Ishikawa (cell line): ENCODE results near the gene TXNDC11.

Experiments
- CEBPB ChIP-seq: IDR thresholded peaks from 2 replicates; pipeline ENCODE4 v1.6.1; 2012
- CREB1 ChIP-seq: IDR thresholded peaks from 2 replicates; pipeline ENCODE4 v1.6.1; 2012; ENCODE audit warnings: low read depth
- EGR1 ChIP-seq: IDR thresholded peaks from 2 replicates; pipeline ENCODE4 v1.6.1; 2012
- EP300 ChIP-seq: IDR thresholded peaks from 2 replicates; pipeline ENCODE4 v1.6.1; 2012; ENCODE audit warnings: borderline replicate concordance
- FOXM1 ChIP-seq: IDR thresholded peaks from 2 replicates; pipeline ENCODE4 v1.6.1; 2012; ENCODE audit warnings: low read depth, borderline replicate concordance
- MAX ChIP-seq: IDR thresholded peaks from 2 replicates; pipeline ENCODE4 v1.6.1; 2012
- NFIC ChIP-seq: IDR thresholded peaks from 2 replicates; pipeline ENCODE4 v1.6.1; 2012
- RAD21 ChIP-seq: IDR thresholded peaks from 2 replicates; pipeline ENCODE4 v1.6.1; 2012; ENCODE audit warnings: low read depth
- TAF1 ChIP-seq: IDR thresholded peaks from 2 replicates; pipeline ENCODE4 v1.6.1; 2012; ENCODE audit warnings: low read depth, mild to moderate bottlenecking
- TCF12 ChIP-seq: IDR thresholded peaks from 2 replicates; pipeline ENCODE4 v1.6.1; 2012; ENCODE audit warnings: low read depth
- TEAD4 ChIP-seq: IDR thresholded peaks from 2 replicates; pipeline ENCODE4 v1.6.1; 2012
- USF1 ChIP-seq: IDR thresholded peaks from 2 replicates; pipeline ENCODE4 v1.6.1; 2012
- YY1 ChIP-seq: IDR thresholded peaks from 2 replicates; pipeline ENCODE4 v1.6.1; 2012; ENCODE audit warnings: low read depth
- ZBTB7A ChIP-seq: IDR thresholded peaks from 2 replicates; pipeline ENCODE4 v1.6.1; 2012; ENCODE audit warnings: low read depth
- TF ChIP-seq, protein P1 (sequence below): IDR thresholded peaks from 2 replicates; pipeline ENCODE4 v1.6.1; 2012; ENCODE audit warnings: low read depth, mild to moderate bottlenecking

Gene TXNDC11

GRCh38 chr16:11696266-11697012, 46.2 kb downstream of the TXNDC11 start:
- TF ChIP-seq YY1 (no peak), NFIC (no peak), TCF12 (no peak), MAX (no peak)
- TF ChIP-seq, protein P1, sequence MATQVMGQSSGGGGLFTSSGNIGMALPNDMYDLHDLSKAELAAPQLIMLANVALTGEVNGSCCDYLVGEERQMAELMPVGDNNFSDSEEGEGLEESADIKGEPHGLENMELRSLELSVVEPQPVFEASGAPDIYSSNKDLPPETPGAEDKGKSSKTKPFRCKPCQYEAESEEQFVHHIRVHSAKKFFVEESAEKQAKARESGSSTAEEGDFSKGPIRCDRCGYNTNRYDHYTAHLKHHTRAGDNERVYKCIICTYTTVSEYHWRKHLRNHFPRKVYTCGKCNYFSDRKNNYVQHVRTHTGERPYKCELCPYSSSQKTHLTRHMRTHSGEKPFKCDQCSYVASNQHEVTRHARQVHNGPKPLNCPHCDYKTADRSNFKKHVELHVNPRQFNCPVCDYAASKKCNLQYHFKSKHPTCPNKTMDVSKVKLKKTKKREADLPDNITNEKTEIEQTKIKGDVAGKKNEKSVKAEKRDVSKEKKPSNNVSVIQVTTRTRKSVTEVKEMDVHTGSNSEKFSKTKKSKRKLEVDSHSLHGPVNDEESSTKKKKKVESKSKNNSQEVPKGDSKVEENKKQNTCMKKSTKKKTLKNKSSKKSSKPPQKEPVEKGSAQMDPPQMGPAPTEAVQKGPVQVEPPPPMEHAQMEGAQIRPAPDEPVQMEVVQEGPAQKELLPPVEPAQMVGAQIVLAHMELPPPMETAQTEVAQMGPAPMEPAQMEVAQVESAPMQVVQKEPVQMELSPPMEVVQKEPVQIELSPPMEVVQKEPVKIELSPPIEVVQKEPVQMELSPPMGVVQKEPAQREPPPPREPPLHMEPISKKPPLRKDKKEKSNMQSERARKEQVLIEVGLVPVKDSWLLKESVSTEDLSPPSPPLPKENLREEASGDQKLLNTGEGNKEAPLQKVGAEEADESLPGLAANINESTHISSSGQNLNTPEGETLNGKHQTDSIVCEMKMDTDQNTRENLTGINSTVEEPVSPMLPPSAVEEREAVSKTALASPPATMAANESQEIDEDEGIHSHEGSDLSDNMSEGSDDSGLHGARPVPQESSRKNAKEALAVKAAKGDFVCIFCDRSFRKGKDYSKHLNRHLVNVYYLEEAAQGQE: no peak

DNA sequence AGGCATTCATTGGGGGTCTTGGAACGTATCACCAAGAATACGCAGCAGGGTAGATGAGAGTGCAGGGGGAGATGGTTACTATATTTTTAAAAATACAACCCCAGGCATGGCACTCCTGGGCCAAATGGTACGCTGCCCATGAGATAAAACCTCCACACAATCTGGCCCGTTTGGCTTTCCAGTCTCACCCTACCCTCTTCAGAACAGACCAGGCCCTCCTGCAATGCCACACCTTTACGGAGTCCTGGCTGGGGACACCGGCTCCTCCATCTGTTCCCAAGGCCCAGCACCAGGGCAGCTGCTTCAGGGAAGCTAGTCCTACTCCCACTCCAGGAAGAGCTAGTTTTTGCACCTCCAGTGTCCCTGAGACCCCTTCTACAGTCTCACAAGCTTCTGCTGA, 50.0 kb downstream of the TXNDC11 start:
- TF ChIP-seq TAF1 (no peak), TEAD4 (no peak), CEBPB (no peak), FOXM1 (no peak), USF1 (no peak), EP300 (no peak)
- TF ChIP-seq, protein P1: no peak

- TF ChIP-seq NFIC: no peak
- TF ChIP-seq USF1: no peak
- TF ChIP-seq CEBPB: no peak
- TF ChIP-seq RAD21: no peak
Measured at GRCh38 chr16:11692171-11692570, 50.5 kb downstream of the TXNDC11 start.

DNA sequence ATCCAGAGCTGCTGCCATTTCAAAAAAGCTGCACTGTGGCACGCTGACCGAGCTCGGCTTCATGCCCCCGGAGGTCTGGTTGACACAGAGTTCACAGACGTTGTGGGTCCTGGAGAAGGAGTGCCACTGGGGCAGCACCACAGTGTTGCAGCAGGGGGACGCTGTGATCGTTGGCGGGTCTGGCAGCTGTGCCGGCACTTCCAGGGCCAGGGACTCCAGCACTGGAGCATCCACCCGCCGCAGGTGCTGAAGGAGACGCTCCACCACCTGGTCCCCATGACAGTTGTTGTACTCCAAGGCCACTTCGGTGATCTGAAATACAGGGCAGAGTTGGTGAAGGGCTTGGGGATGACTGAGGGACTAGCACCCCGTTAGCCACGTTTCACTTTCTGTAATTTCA, 50.9 kb downstream of the TXNDC11 start:
- TF ChIP-seq TEAD4: no peak
- TF ChIP-seq MAX: no peak
- TF ChIP-seq TCF12: no peak
- no peak for TF ChIP-seq ZBTB7A
- TF ChIP-seq EGR1: no peak
- TF ChIP-seq EP300: no peak
- no peak for TF ChIP-seq USF1
- no peak for TF ChIP-seq TAF1
- TF ChIP-seq NFIC: no peak
- no peak for TF ChIP-seq CEBPB
- no peak for TF ChIP-seq RAD21
- TF ChIP-seq FOXM1: no peak
- no peak for TF ChIP-seq CREB1
- TF ChIP-seq YY1: no peak
- TF ChIP-seq, protein P1: no peak

- TF ChIP-seq EGR1 (no peak), RAD21 (no peak), NFIC (no peak), TCF12 (no peak), TEAD4 (no peak), CEBPB (no peak), ZBTB7A (no peak), EP300 (no peak), TAF1 (no peak), MAX (no peak), USF1 (no peak), CREB1 (no peak), YY1 (no peak), FOXM1 (no peak)
- TF ChIP-seq, protein P1: no peak
Measured at GRCh38 chr16:11691235-11691634, 51.4 kb downstream of the TXNDC11 start.
